Measurements from ENCODE around the gene PANX3. TPM values are rescaled to one million over a fixed set of nuclear protein-coding genes. Genes with fewer than 3 reads are reported as not detected.
A peak's percentile ranks its signal among the peaks of the same experiment; 100 is the strongest.

Gene PANX3
- total RNA-seq, 1 experiment from 2014 or later, result not detected

GRCh38 chr11:124586238-124586860 lies 24.9 kb upstream of the PANX3 start:
- Histone ChIP-seq H3K27ac (ENCODE audit: insufficient read length, low read depth, low read length) (no peak overlapping the region), H3K9me3 (ENCODE audit: control insufficient read depth, low read depth, low read length) (no peaks in the 10 kb centered on the region), H3K4me1 (ENCODE audit: insufficient read depth, low read length) (no peaks in the 10 kb centered on the region), H3K9ac (ENCODE audit: extremely low read depth, insufficient read length, low read length) (no peak overlapping the region), H2BK20ac (ENCODE audit: low read depth, low read length, poor library complexity, severe bottlenecking) (no peak overlapping the region), H2AFZ (ENCODE audit: low read length) (no peak overlapping the region), H4K8ac (replicated peaks; ENCODE audit: insufficient read length, low read depth, low read length) (no peak overlapping the region), H2BK12ac (ENCODE audit: insufficient read length, low read depth, low read length) (no peak overlapping the region), H3K4ac (ENCODE audit: low read depth, low read length) (no peak overlapping the region), H2AK5ac (ENCODE audit: insufficient read length, low read length) (no peak overlapping the region), H3K14ac (ENCODE audit: insufficient read depth, low read length) (no peak overlapping the region), H3K4me2 (ENCODE audit: insufficient read depth, insufficient read length, low read length) (no peak overlapping the region), H2BK5ac (ENCODE audit: insufficient read length, low read length) (no peak overlapping the region), H3K23ac (ENCODE audit: insufficient read length, low read depth, low read length) (no peak overlapping the region), H4K20me1 (ENCODE audit: control insufficient read depth, insufficient read depth, insufficient read length) (no peaks in the 10 kb centered on the region), H4K5ac (ENCODE audit: insufficient read length, low read depth, low read length) (no peak overlapping the region), H3K23me2 (ENCODE audit: insufficient read length, low read depth, low read length, poor library complexity, severe bottlenecking) (no peaks in the 10 kb centered on the region), H3K27me3 (ENCODE audit: insufficient read depth, low read length) (no peaks in the 10 kb centered on the region), H3K56ac (ENCODE audit: insufficient read length, low read depth, low read length) (no peak overlapping the region), H2BK120ac (ENCODE audit: low read depth, low read length, poor library complexity, severe bottlenecking) (no peak overlapping the region), H3K18ac (ENCODE audit: insufficient read length, low read depth, low read length) (no peak overlapping the region), H2BK15ac (ENCODE audit: low read depth, low read length) (no peak overlapping the region), H3T11ph (ENCODE audit: low read length) (no peak overlapping the region), H4K91ac (ENCODE audit: insufficient read length, low read depth, low read length) (no peak overlapping the region), H3K79me2 (ENCODE audit: insufficient read depth, low read length) (no peaks in the 10 kb centered on the region), H3K79me1 (ENCODE audit: insufficient read depth, low read depth, low read length, poor library complexity, severe bottlenecking) (no peaks in the 10 kb centered on the region)
- Mint-ChIP-seq H3K4me3 (no peak overlapping the region), H3K4me1 (0 out of 4 replicates have a peak, but pooled peaks cover 0 to 3% of the 10 kb centered on the region in 2 experiments), H3K27me3 (ENCODE audit: low read depth) (no peaks in the 10 kb centered on the region), H3K9me3 (no peaks in the 10 kb centered on the region), H3K36me3 (ENCODE audit: insufficient read depth in 1 of 3, low read depth in 3 of 3) (no peaks in the 10 kb centered on the region), H3K27ac (no peak overlapping the region)
- WGBS (ENCODE audit: extremely low coverage, insufficient read length, low lambda C conversion rate), result no CpG with 5 or more reads among the region's 3 CpGs
- TF ChIP-seq, protein P1, sequence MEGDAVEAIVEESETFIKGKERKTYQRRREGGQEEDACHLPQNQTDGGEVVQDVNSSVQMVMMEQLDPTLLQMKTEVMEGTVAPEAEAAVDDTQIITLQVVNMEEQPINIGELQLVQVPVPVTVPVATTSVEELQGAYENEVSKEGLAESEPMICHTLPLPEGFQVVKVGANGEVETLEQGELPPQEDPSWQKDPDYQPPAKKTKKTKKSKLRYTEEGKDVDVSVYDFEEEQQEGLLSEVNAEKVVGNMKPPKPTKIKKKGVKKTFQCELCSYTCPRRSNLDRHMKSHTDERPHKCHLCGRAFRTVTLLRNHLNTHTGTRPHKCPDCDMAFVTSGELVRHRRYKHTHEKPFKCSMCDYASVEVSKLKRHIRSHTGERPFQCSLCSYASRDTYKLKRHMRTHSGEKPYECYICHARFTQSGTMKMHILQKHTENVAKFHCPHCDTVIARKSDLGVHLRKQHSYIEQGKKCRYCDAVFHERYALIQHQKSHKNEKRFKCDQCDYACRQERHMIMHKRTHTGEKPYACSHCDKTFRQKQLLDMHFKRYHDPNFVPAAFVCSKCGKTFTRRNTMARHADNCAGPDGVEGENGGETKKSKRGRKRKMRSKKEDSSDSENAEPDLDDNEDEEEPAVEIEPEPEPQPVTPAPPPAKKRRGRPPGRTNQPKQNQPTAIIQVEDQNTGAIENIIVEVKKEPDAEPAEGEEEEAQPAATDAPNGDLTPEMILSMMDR (conservative IDR thresholded peaks at IDR 0.05), result peak; percentile 73
- DNase-seq, result peak; percentile 46
